PC-3 (cell line): ENCODE results near the gene ADGRL3. TPM values are rescaled to one million over a fixed set of nuclear protein-coding genes. Genes with fewer than 3 reads are reported as not detected.

Experiments
- ATAC-seq: fragments of 200-7000 bp; cut with Tn5 transposase; 2 replicates; pipeline ENCODE4 v1.9.1; 2020; ENCODE audit warnings: mild to moderate bottlenecking, moderate library complexity
- BruUV-seq: library from RNA; stranded (reverse); fragments of 400-500 nt; replicated peaks from 2 replicates; lab custom pipeline; 2021; lab: Mats Ljungman, UMichigan
- CTCF ChIA-PET: fragments of 300-600 bp; sonication (Branson Sonifier 250); formaldehyde crosslinking; loops from one replicate; lab custom pipeline; 2022; ENCODE audit warnings: antibody characterized with exemption; lab: Charles Lee
- POLR2A ChIA-PET: fragments of 300-600 bp; sonication (Branson Sonifier 250); formaldehyde crosslinking; loops from one replicate; lab custom pipeline; 2022; ENCODE audit warnings: antibody characterized with exemption; ENCODE audit not compliant: unreplicated experiment; lab: Charles Lee
- DNase-seq: peaks from one replicate; pipeline ENCODE4 v3.0.0-alpha.2; 2015
- H2AFZ ChIP-seq: fragments of 300-600 bp; sonication (generic); 2 replicates; pipeline ENCODE4 v1.6.0; 2016; ENCODE audit warnings: antibody characterized with exemption, low read length
- H3F3A ChIP-seq: fragments of 300-600 bp; sonication (generic); one replicate; pipeline ENCODE4 v1.6.0; 2017; ENCODE audit warnings: antibody characterized with exemption, low read length, control low read depth, mild to moderate bottlenecking; ENCODE audit not compliant: unreplicated experiment
- H3K27ac ChIP-seq: fragments of 300-600 bp; sonication (generic); 2 replicates; pipeline ENCODE4 v1.5.1; 2016; ENCODE audit warnings: mild to moderate bottlenecking, low read length
- H3K27me3 ChIP-seq: fragments of 300-600 bp; sonication (generic); 2 replicates; pipeline ENCODE4 v1.6.1; 2016; ENCODE audit warnings: low read length, mixed read lengths
- H3K36me3 ChIP-seq: fragments of 300-600 bp; sonication (generic); 2 replicates; pipeline ENCODE4 v1.6.1; 2016; ENCODE audit warnings: low read depth, mixed run types, low read length, mixed read lengths
- H3K4me1 ChIP-seq: fragments of 300-600 bp; sonication (generic); 2 replicates; pipeline ENCODE4 v1.5.1; 2016; ENCODE audit warnings: low read length; ENCODE audit not compliant: insufficient read depth
- H3K4me2 ChIP-seq: fragments of 300-600 bp; sonication (generic); 2 replicates; pipeline ENCODE4 v1.6.0; 2016; ENCODE audit warnings: low read length
- H3K4me3 ChIP-seq: fragments of 300-600 bp; sonication (generic); 2 replicates; pipeline ENCODE4 v1.5.1; 2016; ENCODE audit warnings: mild to moderate bottlenecking, low read length, mixed read lengths
- H3K79me2 ChIP-seq: fragments of 300-600 bp; sonication (generic); 2 replicates; pipeline ENCODE4 v1.6.1; 2017; ENCODE audit warnings: low read length, mixed read lengths
- H3K9ac ChIP-seq: fragments of 300-600 bp; sonication (generic); 2 replicates; pipeline ENCODE4 v1.6.0; 2016; ENCODE audit warnings: mild to moderate bottlenecking, low read length
- H3K9me2 ChIP-seq: fragments of 300-600 bp; sonication (generic); replicated peaks from 2 replicates; pipeline ENCODE4 v1.6.1; 2016; ENCODE audit warnings: mixed run types, low read length, mixed read lengths
- H3K9me3 ChIP-seq: fragments of 300-600 bp; sonication (generic); 2 replicates; pipeline ENCODE4 v1.6.1; 2016; ENCODE audit warnings: low read length, mixed read lengths
- H4K20me1 ChIP-seq: fragments of 300-600 bp; sonication (generic); 2 replicates; pipeline ENCODE4 v1.6.1; 2016; ENCODE audit warnings: low read length, mixed read lengths
- EZH2 ChIP-seq: fragments of 300-600 bp; sonication (generic); IDR thresholded peaks from one replicate; pipeline ENCODE4 v1.6.1; 2017; ENCODE audit warnings: antibody characterized with exemption, mild to moderate bottlenecking, low read length; ENCODE audit not compliant: unreplicated experiment
- EZH2phosphoT487 ChIP-seq: fragments of 300-600 bp; sonication (generic); IDR thresholded peaks from 2 replicates; pipeline ENCODE4 v1.6.1; 2018; ENCODE audit warnings: mild to moderate bottlenecking, antibody characterized with exemption, low read length, borderline replicate concordance
- intact Hi-C: fragments of 100-400 bp; cut with micrococcal nuclease; formaldehyde crosslinking; loops from 2 replicates; pipeline ENCODE4 v1.9.0; 2023
- total RNA-seq: library from RNA; depleted of rRNA; stranded (reverse); fragments of >200 nt; gene quantifications from 2 replicates; pipeline ENCODE4 v1.2.3, GENCODE V29; 2014
- TF ChIP-seq, protein P1 (sequence below): fragments of 300-600 bp; sonication (generic); conservative IDR thresholded peaks from 2 replicates; pipeline ENCODE4 v1.5.1; 2017; ENCODE audit warnings: antibody characterized with exemption, low read depth, mild to moderate bottlenecking, low read length

ADGRL3 gene
- total RNA-seq, 1 experiment from 2014 or later, result 0.66 TPM

GRCh38 chr4:61428950-61429349 is 228.8 kb downstream of the ADGRL3 start:
- Histone ChIP-seq H3K27ac (peak overlapping the region; percentile 94), H3K27me3 (no peaks in the 10 kb centered on the region), H3K9me2 (no peaks in the 10 kb centered on the region), H3K79me2 (no peaks in the 10 kb centered on the region), H3K9ac (no peak overlapping the region), H4K20me1 (no peaks in the 10 kb centered on the region), H3F3A (peaks cover 11% of the 10 kb centered on the region), H3K9me3 (no peaks in the 10 kb centered on the region), H3K4me1 (peaks cover 53% of the 10 kb centered on the region), H3K36me3 (no peaks in the 10 kb centered on the region), H3K4me3 (no peak overlapping the region), H2AFZ (no peak overlapping the region), H3K4me2 (peak overlapping the region; percentile 9; the same call in 1 of the 2 replicates)
- DNase-seq (peak; percentile 78), ATAC-seq (peak; percentile 30)
- TF ChIP-seq EZH2phosphoT487, result no peak
- no peak for TF ChIP-seq EZH2
- TF ChIP-seq, protein P1, sequence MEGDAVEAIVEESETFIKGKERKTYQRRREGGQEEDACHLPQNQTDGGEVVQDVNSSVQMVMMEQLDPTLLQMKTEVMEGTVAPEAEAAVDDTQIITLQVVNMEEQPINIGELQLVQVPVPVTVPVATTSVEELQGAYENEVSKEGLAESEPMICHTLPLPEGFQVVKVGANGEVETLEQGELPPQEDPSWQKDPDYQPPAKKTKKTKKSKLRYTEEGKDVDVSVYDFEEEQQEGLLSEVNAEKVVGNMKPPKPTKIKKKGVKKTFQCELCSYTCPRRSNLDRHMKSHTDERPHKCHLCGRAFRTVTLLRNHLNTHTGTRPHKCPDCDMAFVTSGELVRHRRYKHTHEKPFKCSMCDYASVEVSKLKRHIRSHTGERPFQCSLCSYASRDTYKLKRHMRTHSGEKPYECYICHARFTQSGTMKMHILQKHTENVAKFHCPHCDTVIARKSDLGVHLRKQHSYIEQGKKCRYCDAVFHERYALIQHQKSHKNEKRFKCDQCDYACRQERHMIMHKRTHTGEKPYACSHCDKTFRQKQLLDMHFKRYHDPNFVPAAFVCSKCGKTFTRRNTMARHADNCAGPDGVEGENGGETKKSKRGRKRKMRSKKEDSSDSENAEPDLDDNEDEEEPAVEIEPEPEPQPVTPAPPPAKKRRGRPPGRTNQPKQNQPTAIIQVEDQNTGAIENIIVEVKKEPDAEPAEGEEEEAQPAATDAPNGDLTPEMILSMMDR, result no peak
- BruUV-seq, result no TSS peak
- ChIA-PET CTCF (no interaction called here), POLR2A (no interaction called here)
- intact Hi-C loops, result no loop called here

DNA sequence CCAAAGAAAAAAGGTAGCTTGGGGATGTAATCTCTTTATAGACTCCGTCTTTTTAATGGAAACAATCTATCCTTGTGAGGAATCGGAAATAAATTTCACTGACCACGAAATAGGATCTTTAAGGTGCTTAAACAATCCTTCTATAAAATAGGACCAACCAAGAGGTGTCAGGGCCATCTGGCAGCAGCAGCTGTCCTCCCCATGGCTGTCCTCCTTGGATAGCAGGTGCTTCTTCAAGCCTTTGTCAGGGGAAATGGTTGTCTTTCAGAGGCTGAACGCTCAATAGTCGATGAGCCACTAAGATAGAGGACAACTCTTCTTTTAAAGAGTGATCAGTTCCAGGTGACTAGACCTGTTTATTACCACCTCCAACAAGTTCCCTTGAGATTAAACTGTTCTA is 231.0 kb downstream of the ADGRL3 start:
- Histone ChIP-seq H3K4me3 (no peak overlapping the region), H3F3A (peaks cover 11% of the 10 kb centered on the region), H3K4me1 (peaks cover 44% of the 10 kb centered on the region), H3K36me3 (no peaks in the 10 kb centered on the region), H3K9me3 (no peaks in the 10 kb centered on the region), H3K4me2 (no peak overlapping the region), H3K79me2 (no peaks in the 10 kb centered on the region), H2AFZ (no peak overlapping the region), H3K27me3 (no peaks in the 10 kb centered on the region), H3K9ac (no peak overlapping the region), H3K9me2 (no peaks in the 10 kb centered on the region), H3K27ac (no peak overlapping the region), H4K20me1 (no peaks in the 10 kb centered on the region)
- no TSS peak for BruUV-seq
- no peak for TF ChIP-seq EZH2
- TF ChIP-seq EZH2phosphoT487, result no peak
- TF ChIP-seq, protein P1, result no peak
- POLR2A ChIA-PET, result no interaction called here
- intact Hi-C loops, result no loop called here
- ATAC-seq, result no peak
- DNase-seq, result no peak
- CTCF ChIA-PET, result no interaction called here

- DNase-seq (peak; percentile 57), ATAC-seq (peak; percentile 59)
- intact Hi-C loops, result no loop called here
- Histone ChIP-seq H3K27me3 (no peaks in the 10 kb centered on the region), H3F3A (no peaks in the 10 kb centered on the region), H3K9me3 (no peaks in the 10 kb centered on the region), H3K79me2 (no peaks in the 10 kb centered on the region), H3K36me3 (no peaks in the 10 kb centered on the region), H2AFZ (0 out of 2 replicates have a peak overlapping the region, but pooled peaks have one; percentile 52), H3K4me3 (no peak overlapping the region), H3K9me2 (no peaks in the 10 kb centered on the region), H3K4me2 (peak overlapping the region; percentile 50; the same call in 1 of the 2 replicates), H3K9ac (no peak overlapping the region), H4K20me1 (no peaks in the 10 kb centered on the region), H3K4me1 (peaks cover 21% of the 10 kb centered on the region), H3K27ac (no peak overlapping the region)
- POLR2A ChIA-PET, result no interaction called here
- TF ChIP-seq EZH2 (no peak), EZH2phosphoT487 (no peak)
- BruUV-seq, result no TSS peak
- CTCF ChIA-PET, result no interaction called here
Observed at GRCh38 chr4:61437923-61438322, 237.8 kb downstream of the ADGRL3 start.
